SK-N-SH treated with all-trans-retinoic acid at 6 μM for 48 hours (cell line): ENCODE measurements around the gene GGT5.
"Not testable (repeated sequence)": the region's sequence is repeated elsewhere in the genome, so short reads cannot be mapped to it uniquely, and the experiment has no call there.

Experiments used
- ATAC-seq: fragments of 200-7000 bp; cut with Tn5 transposase; 3 replicates; pipeline ENCODE4 v1.9.1; 2020; ENCODE audit warnings: mild to moderate bottlenecking, moderate library complexity
- BACH2 ChIP-seq: fragments of 250-450 bp; sonication (Bioruptor Pico); IDR thresholded peaks from 2 replicates; pipeline ENCODE4 v1.9.0; 2021; ENCODE audit warnings: mild to moderate bottlenecking, borderline replicate concordance
- ESRRG ChIP-seq: fragments of 250-450 bp; sonication (Bioruptor Pico); IDR thresholded peaks from 2 replicates; pipeline ENCODE4 v1.6.1; 2021; ENCODE audit warnings: mild to moderate bottlenecking
- GLIS3 ChIP-seq: fragments of 250-450 bp; sonication (Bioruptor Pico); IDR thresholded peaks from 2 replicates; pipeline ENCODE4 v1.5.0; 2020; ENCODE audit warnings: mild to moderate bottlenecking, moderate library complexity
- ISL1 ChIP-seq: fragments of 250-450 bp; sonication (Bioruptor Pico); IDR thresholded peaks from 2 replicates; pipeline ENCODE4 v2.1.2; 2022; ENCODE audit warnings: mild to moderate bottlenecking, moderate library complexity
- SNAI2 ChIP-seq: fragments of 250-450 bp; sonication (Bioruptor Pico); IDR thresholded peaks from 2 replicates; pipeline ENCODE4 v1.5.0; 2020; ENCODE audit warnings: mild to moderate bottlenecking, moderate library complexity
- TCF4 ChIP-seq: fragments of 250-450 bp; sonication (Bioruptor Pico); IDR thresholded peaks from 2 replicates; pipeline ENCODE4 v1.8.0; 2021; ENCODE audit warnings: mild to moderate bottlenecking, moderate library complexity, borderline replicate concordance
- TOX ChIP-seq: fragments of 250-450 bp; sonication (Bioruptor Pico); IDR thresholded peaks from 2 replicates; pipeline ENCODE4 v1.8.0; 2021; ENCODE audit warnings: mild to moderate bottlenecking, moderate library complexity, borderline replicate concordance
- ZC3H10 ChIP-seq: fragments of 250-450 bp; sonication (Bioruptor Pico); IDR thresholded peaks from 2 replicates; pipeline ENCODE4 v1.5.1; 2021; ENCODE audit warnings: mild to moderate bottlenecking, moderate library complexity
- ZFP3 ChIP-seq: fragments of 250-450 bp; sonication (Bioruptor Pico); IDR thresholded peaks from 2 replicates; pipeline ENCODE4 v1.5.0; 2020; ENCODE audit warnings: mild to moderate bottlenecking, moderate library complexity
- ZFP30 ChIP-seq: fragments of 450-650 bp; formaldehyde crosslinking; IDR thresholded peaks from 2 replicates; pipeline ENCODE4 v1.5.0; 2022; ENCODE audit warnings: mild to moderate bottlenecking, moderate library complexity
- ZNF565 ChIP-seq: fragments of 450-650 bp; formaldehyde crosslinking; conservative IDR thresholded peaks from 2 replicates; pipeline ENCODE4 v1.5.0; 2020; ENCODE audit warnings: low read depth, mild to moderate bottlenecking, moderate library complexity
- ZNF70 ChIP-seq: fragments of 450-650 bp; formaldehyde crosslinking; IDR thresholded peaks from 2 replicates; pipeline ENCODE4 v1.5.0; 2020; ENCODE audit warnings: mild to moderate bottlenecking, moderate library complexity
- TF ChIP-seq, protein P1 (sequence below): fragments of 250-450 bp; sonication (Bioruptor Pico); IDR thresholded peaks from 2 replicates; pipeline ENCODE4 v1.8.0; 2021; ENCODE audit warnings: low read depth, mild to moderate bottlenecking, moderate library complexity, borderline replicate concordance
- TF ChIP-seq, protein P2 (sequence below): fragments of 250-450 bp; sonication (Bioruptor Pico); IDR thresholded peaks from 2 replicates; pipeline ENCODE4 v1.8.0; 2020; ENCODE audit warnings: mild to moderate bottlenecking, moderate library complexity, borderline replicate concordance
- TF ChIP-seq, protein P3 (sequence below): fragments of 250-450 bp; sonication (Bioruptor Pico); IDR thresholded peaks from 2 replicates; pipeline ENCODE4 v1.5.1; 2020; ENCODE audit warnings: low read depth, mild to moderate bottlenecking, moderate library complexity
- TF ChIP-seq, protein P4 (sequence below): fragments of 250-450 bp; sonication (Bioruptor Pico); IDR thresholded peaks from 2 replicates; pipeline ENCODE4 v1.5.1; 2021; ENCODE audit warnings: mild to moderate bottlenecking, moderate library complexity
- TF ChIP-seq, protein P5 (sequence below): fragments of 250-450 bp; sonication (Bioruptor Pico); IDR thresholded peaks from 2 replicates; pipeline ENCODE4 v1.5.0; 2020; ENCODE audit warnings: mild to moderate bottlenecking, moderate library complexity

Gene GGT5, protein sequence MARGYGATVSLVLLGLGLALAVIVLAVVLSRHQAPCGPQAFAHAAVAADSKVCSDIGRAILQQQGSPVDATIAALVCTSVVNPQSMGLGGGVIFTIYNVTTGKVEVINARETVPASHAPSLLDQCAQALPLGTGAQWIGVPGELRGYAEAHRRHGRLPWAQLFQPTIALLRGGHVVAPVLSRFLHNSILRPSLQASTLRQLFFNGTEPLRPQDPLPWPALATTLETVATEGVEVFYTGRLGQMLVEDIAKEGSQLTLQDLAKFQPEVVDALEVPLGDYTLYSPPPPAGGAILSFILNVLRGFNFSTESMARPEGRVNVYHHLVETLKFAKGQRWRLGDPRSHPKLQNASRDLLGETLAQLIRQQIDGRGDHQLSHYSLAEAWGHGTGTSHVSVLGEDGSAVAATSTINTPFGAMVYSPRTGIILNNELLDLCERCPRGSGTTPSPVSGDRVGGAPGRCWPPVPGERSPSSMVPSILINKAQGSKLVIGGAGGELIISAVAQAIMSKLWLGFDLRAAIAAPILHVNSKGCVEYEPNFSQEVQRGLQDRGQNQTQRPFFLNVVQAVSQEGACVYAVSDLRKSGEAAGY

DNA sequence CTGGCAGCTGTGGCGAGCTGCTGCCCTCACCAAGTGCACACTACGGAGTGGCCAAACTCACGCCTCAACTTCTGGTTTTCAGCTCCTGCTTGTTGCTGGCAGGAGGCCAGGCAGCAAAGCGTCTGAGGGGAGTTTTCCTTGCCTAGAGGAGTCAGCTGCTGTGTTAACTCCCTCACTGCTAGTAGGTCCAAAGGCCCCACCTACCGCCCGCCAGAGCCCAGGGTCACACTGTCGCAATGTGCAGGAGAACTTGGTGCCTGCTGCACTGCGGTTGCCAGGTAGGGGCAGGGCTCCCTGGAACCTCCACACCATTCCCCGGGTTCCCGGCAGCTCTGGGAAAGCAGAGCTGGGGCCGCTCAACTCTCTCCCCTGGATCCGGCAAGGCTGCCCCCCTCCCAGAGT lies at the start of gene GGT5:
Gene GGT5 (minus strand): TSS at position 53 of the 402 bp plus-strand sequence. CDS start 357 bp downstream, outside the sequence.
- not testable (repeated sequence) for ATAC-seq

DNA sequence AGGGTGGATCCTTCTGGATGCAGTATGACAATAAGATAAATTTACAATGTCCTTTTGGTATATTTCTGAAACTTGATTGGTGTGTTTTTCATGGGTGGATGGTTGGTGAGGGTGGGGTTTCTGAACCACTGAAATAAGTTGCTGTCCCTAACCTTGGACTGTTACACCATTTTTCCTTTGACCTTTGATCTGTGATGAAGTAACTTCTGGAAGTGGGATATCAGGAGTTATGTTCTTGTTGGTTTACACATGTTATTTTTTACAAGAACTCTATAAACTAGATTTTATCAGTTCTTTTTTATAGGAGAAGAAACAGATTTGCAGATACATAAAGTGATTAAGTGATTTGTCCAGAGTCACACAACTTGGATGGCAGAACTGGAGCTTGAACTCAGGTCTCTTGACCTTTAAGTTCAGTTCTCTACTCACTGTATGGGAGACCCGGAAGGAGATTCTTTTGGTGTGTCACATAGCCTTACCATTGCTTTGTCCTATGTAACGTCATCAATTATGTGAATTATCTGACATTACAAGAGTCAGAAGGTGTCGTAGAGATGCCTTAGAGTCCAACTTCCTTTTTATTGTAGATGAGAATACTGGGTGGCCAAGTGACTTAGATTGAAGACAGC lies 47.4 kb upstream of the GGT5 start:
- not testable (repeated sequence) for ATAC-seq

DNA sequence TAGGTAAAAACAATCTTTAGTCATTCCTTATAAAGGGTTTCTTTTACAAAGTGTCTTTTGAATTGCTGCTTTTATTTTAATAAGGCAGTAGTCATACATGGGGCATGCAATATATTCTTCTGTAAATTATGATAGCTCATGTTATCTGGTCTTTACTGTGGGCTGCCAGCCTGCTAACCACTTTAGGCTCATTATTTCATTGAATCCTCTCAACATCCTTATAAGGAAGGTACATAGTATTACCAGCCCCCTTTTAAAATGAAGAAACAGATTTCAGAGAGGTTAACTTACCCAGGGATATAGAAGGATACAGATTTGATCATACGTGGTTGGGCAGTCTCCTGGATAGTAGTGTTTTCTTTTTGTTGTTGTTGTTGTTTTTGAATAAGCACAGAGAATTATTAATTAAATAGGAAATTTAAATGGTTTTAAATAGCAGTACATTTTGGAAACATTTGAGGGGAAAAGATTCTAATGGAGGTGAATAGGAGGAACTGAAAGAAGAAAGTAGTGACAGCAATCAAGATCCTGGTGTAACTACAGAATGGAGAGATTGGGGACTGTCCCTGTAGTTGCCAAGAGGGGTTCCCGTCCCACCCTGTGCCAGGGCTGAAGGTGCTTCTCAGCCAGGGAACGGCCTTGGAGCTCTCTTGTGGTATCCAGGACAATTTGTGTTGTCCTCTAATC lies 46.8 kb upstream of the GGT5 start:
- no peak for ATAC-seq
- TF ChIP-seq ISL1 (peak; percentile 39), BACH2 (no peak)

DNA sequence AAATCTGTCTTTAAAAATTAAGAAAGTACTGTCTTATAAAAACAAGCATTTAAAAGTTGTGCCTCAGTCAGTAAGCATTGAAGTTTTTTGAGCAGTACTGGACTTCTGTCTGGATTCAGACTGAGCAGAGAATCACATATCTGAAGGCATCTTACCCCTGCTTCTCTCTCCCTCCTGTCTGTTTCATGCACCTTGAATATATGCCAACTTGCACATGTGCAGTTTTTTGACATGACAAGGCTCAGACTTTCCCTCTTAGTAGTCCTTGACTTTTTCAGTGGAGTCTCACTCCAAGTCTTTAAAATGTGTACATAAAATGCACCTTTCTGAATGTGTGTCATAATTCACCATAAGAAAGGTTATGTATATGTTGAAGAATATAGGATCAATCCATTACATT lies 45.6 kb upstream of the GGT5 start:
- no peak for TF ChIP-seq ZC3H10 (CRISPR knock-in tag)
- TF ChIP-seq, protein P1, sequence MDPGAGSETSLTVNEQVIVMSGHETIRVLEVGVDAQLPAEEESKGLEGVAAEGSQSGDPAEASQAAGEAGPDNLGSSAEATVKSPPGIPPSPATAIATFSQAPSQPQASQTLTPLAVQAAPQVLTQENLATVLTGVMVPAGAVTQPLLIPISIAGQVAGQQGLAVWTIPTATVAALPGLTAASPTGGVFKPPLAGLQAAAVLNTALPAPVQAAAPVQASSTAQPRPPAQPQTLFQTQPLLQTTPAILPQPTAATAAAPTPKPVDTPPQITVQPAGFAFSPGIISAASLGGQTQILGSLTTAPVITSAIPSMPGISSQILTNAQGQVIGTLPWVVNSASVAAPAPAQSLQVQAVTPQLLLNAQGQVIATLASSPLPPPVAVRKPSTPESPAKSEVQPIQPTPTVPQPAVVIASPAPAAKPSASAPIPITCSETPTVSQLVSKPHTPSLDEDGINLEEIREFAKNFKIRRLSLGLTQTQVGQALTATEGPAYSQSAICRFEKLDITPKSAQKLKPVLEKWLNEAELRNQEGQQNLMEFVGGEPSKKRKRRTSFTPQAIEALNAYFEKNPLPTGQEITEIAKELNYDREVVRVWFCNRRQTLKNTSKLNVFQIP (CRISPR knock-in tag) = no peak
- TF ChIP-seq TOX (CRISPR knock-in tag) = no peak
- TF ChIP-seq TCF4 (CRISPR knock-in tag) = no peak
- TF ChIP-seq, protein P2, sequence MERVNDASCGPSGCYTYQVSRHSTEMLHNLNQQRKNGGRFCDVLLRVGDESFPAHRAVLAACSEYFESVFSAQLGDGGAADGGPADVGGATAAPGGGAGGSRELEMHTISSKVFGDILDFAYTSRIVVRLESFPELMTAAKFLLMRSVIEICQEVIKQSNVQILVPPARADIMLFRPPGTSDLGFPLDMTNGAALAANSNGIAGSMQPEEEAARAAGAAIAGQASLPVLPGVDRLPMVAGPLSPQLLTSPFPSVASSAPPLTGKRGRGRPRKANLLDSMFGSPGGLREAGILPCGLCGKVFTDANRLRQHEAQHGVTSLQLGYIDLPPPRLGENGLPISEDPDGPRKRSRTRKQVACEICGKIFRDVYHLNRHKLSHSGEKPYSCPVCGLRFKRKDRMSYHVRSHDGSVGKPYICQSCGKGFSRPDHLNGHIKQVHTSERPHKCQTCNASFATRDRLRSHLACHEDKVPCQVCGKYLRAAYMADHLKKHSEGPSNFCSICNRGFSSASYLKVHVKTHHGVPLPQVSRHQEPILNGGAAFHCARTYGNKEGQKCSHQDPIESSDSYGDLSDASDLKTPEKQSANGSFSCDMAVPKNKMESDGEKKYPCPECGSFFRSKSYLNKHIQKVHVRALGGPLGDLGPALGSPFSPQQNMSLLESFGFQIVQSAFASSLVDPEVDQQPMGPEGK (CRISPR knock-in tag) = no peak
- TF ChIP-seq, protein P3, sequence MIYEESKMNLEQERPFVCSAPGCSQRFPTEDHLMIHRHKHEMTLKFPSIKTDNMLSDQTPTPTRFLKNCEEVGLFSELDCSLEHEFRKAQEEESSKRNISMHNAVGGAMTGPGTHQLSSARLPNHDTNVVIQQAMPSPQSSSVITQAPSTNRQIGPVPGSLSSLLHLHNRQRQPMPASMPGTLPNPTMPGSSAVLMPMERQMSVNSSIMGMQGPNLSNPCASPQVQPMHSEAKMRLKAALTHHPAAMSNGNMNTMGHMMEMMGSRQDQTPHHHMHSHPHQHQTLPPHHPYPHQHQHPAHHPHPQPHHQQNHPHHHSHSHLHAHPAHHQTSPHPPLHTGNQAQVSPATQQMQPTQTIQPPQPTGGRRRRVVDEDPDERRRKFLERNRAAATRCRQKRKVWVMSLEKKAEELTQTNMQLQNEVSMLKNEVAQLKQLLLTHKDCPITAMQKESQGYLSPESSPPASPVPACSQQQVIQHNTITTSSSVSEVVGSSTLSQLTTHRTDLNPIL (CRISPR knock-in tag) = no peak
- no peak for TF ChIP-seq ZFP3 (CRISPR knock-in tag)
- TF ChIP-seq ZNF70 (CRISPR knock-in tag) = no peak
- TF ChIP-seq GLIS3 (CRISPR knock-in tag) = no peak
- TF ChIP-seq ESRRG (CRISPR knock-in tag) = no peak
- TF ChIP-seq, protein P4, sequence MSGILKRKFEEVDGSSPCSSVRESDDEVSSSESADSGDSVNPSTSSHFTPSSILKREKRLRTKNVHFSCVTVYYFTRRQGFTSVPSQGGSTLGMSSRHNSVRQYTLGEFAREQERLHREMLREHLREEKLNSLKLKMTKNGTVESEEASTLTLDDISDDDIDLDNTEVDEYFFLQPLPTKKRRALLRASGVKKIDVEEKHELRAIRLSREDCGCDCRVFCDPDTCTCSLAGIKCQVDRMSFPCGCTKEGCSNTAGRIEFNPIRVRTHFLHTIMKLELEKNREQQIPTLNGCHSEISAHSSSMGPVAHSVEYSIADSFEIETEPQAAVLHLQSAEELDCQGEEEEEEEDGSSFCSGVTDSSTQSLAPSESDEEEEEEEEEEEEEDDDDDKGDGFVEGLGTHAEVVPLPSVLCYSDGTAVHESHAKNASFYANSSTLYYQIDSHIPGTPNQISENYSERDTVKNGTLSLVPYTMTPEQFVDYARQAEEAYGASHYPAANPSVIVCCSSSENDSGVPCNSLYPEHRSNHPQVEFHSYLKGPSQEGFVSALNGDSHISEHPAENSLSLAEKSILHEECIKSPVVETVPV (CRISPR knock-in tag) = no peak
- TF ChIP-seq SNAI2 = no peak
- ATAC-seq = peak; percentile 26; the same call in 2 of the 3 replicates

DNA sequence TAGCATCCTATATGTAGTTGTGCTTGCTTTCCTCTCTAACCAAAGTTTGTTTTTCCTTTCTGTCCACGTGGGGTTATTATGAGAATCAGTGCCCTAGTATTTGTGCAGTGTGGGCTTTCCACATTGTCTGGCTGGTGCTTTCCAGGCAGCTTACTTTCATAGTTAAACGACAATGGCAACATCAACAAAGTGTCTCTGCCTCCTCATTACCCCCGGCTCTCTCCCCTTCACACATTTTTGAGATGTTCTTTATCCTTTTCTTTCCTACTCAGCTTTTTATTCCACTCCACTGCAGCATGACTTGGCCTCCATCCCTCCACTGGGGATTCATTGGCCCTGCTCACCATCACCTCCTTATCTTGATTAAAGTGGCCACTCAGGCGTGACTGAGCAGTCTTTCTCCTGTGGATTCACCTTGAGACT lies 44.9 kb upstream of the GGT5 start:
- peak; percentile 49 for ATAC-seq
- TF ChIP-seq ZNF565 (no peak), ZFP3 (CRISPR knock-in tag) (no peak), ZFP30 (CRISPR knock-in tag) (no peak)

DNA sequence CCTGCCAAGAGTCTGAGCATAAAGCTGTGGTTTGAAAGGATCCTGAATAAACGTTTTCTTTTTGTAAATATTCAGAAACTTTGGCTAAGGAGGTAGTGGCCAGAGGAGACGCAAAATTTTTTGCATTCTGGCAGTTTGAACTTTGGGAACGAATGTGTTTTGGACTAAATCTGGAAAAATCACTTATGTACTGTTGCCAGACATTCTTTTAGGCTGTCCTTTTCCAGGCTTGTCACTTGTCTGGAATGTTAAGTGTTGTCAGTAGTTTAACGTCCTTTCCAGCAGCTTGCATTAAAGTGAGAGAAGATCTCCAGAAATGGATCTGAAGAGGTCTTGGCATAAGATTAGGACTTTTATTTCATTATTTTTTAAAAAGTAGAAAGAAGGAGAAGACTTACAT lies 44.2 kb upstream of the GGT5 start:
- peak; percentile 79 for ATAC-seq
- TF ChIP-seq ESRRG (CRISPR knock-in tag) = no peak
- TF ChIP-seq, protein P3 (CRISPR knock-in tag) = peak; percentile 53; the same call in 1 of the 2 replicates
- TF ChIP-seq, protein P4 (CRISPR knock-in tag) = no peak
- TF ChIP-seq, protein P5, sequence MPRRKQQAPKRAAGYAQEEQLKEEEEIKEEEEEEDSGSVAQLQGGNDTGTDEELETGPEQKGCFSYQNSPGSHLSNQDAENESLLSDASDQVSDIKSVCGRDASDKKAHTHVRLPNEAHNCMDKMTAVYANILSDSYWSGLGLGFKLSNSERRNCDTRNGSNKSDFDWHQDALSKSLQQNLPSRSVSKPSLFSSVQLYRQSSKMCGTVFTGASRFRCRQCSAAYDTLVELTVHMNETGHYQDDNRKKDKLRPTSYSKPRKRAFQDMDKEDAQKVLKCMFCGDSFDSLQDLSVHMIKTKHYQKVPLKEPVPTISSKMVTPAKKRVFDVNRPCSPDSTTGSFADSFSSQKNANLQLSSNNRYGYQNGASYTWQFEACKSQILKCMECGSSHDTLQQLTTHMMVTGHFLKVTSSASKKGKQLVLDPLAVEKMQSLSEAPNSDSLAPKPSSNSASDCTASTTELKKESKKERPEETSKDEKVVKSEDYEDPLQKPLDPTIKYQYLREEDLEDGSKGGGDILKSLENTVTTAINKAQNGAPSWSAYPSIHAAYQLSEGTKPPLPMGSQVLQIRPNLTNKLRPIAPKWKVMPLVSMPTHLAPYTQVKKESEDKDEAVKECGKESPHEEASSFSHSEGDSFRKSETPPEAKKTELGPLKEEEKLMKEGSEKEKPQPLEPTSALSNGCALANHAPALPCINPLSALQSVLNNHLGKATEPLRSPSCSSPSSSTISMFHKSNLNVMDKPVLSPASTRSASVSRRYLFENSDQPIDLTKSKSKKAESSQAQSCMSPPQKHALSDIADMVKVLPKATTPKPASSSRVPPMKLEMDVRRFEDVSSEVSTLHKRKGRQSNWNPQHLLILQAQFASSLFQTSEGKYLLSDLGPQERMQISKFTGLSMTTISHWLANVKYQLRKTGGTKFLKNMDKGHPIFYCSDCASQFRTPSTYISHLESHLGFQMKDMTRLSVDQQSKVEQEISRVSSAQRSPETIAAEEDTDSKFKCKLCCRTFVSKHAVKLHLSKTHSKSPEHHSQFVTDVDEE = 0 out of 2 replicates have a peak, but pooled peaks have one; percentile 39
